Body of pancreas (tissue), 4 donors: Measurements from ENCODE around the gene PAM16.
A peak's percentile ranks its signal among the peaks of the same experiment; 100 is the strongest.

Source experiments
- POLR2A ChIP-seq, 3 donors: fragments of 450-650 bp; IDR thresholded peaks; one replicate each; pipeline ENCODE4 v1.6.1; 2016; ENCODE audit warnings: antibody characterized with exemption in 3 of 3, mild to moderate bottlenecking in 2 of 3
- TF ChIP-seq, protein P1 (sequence below), 7 experiments: fragments of 450-650 bp in 4 of 7; fragments of 200-600 bp in 3 of 7; sonication (generic) in 3 of 7; IDR thresholded peaks; one replicate each; pipeline ENCODE4 v1.5.1; 2016 to 2019; ENCODE audit warnings: antibody characterized with exemption in 7 of 7

DNA sequence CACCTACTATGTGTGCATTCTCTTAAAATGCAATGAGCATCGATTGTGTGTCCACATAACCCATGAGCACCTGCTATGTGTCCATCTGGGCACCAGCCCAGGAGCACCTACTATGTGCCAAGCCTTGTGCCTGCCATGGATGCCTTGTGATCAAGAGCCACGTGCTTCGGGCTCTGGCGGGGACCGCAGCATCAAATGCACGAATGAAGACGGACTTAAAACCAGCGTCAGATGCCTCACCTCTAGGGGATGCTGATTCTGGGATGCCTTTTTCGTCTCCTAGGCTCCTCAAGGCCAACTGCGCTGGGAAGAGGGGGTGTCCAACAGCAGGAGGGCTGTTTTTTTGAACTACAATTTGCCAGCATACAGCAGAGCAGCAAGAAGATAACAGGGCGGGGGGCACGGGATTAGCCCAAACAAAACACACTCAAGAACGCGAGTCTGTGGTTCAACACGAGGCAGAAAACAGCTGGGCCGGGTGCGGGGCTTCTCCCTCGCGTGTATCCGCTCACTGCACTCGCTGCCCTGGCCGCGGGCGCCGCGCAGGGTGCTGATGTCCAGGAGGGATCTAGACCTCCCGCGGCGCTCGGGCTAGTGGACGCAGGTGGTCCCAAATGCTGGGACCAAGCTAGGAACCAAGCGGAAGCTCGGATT lies 36.5 kb downstream of the PAM16 start:
- TF ChIP-seq, protein P1, sequence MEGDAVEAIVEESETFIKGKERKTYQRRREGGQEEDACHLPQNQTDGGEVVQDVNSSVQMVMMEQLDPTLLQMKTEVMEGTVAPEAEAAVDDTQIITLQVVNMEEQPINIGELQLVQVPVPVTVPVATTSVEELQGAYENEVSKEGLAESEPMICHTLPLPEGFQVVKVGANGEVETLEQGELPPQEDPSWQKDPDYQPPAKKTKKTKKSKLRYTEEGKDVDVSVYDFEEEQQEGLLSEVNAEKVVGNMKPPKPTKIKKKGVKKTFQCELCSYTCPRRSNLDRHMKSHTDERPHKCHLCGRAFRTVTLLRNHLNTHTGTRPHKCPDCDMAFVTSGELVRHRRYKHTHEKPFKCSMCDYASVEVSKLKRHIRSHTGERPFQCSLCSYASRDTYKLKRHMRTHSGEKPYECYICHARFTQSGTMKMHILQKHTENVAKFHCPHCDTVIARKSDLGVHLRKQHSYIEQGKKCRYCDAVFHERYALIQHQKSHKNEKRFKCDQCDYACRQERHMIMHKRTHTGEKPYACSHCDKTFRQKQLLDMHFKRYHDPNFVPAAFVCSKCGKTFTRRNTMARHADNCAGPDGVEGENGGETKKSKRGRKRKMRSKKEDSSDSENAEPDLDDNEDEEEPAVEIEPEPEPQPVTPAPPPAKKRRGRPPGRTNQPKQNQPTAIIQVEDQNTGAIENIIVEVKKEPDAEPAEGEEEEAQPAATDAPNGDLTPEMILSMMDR (IDR thresholded peaks at IDR 0.05), result peak in 1 of 7 experiments; percentile 19
- TF ChIP-seq POLR2A (IDR thresholded peaks at IDR 0.05), result no peak
